Muscle of leg (tissue), 11 donors: Measurements from ENCODE around the gene TAP2. TPM values are rescaled to one million over a fixed set of nuclear protein-coding genes. Genes with fewer than 3 reads are reported as not detected.
"Not testable (repeated sequence)": the region's sequence is repeated elsewhere in the genome, so short reads cannot be mapped to it uniquely, and the experiment has no call there.

ENCODE experiments used
- DNase-seq: peaks from one replicate; pipeline ENCODE4 v3.0.0; 2013
- H3K27ac ChIP-seq: one replicate; pipeline ENCODE4 v1.5.1; 2013; ENCODE audit warnings: mild to moderate bottlenecking, low read length, control low read depth
- H3K27me3 ChIP-seq: one replicate; pipeline ENCODE4 v1.6.1; 2013; ENCODE audit warnings: low read length; ENCODE audit not compliant: control insufficient read depth, insufficient read depth
- H3K36me3 ChIP-seq: one replicate; pipeline ENCODE4 v1.6.1; 2013; ENCODE audit warnings: low read length; ENCODE audit not compliant: control insufficient read depth, insufficient read depth
- H3K4me1 ChIP-seq: one replicate; pipeline ENCODE4 v1.6.1; 2013; ENCODE audit warnings: low read length; ENCODE audit not compliant: control insufficient read depth, insufficient read depth
- H3K4me3 ChIP-seq: one replicate; pipeline ENCODE4 v1.5.1; 2013; ENCODE audit warnings: low read length, control low read depth
- H3K9me3 ChIP-seq: replicated peaks from 2 replicates; pipeline ENCODE4 v1.6.1; 2013; ENCODE audit warnings: low read depth, low read length; ENCODE audit not compliant: control insufficient read depth
- WGBS: methylation state at CpG from one replicate; pipeline ENCODE4 v1.1.5; 2013; ENCODE audit warnings: missing lambda C conversion rate; ENCODE audit not compliant: insufficient coverage; 5-methylcytosine and 5-hydroxymethylcytosine counted together
- polyA plus RNA-seq, 8 donors: library from polyadenylated mRNA; unstranded; fragments of 120-200 nt; gene quantifications; one replicate each; pipeline versions ENCODE4 v1.2.1 to v1.2.3, GENCODE V29; 2013; ENCODE audit warnings: inconsistent platforms in 1 of 8, low replicate concordance in 1 of 8; ENCODE audit not compliant: insufficient read length in 8 of 8, insufficient read depth in 1 of 8
- total RNA-seq: library from RNA; stranded (reverse); fragments of 120-200 nt; gene quantifications from one replicate; pipeline ENCODE4 v1.2.4, GENCODE V29; 2013

TAP2 gene
- total and polyA plus RNA-seq, 9 donors: 4.5 to 8.7 (median 6.7) TPM

GRCh38 chr6:32873947-32874346 is 35.4 kb upstream of the TAP2 start:
- WGBS: no CpG with 5 or more reads among the region's 1 CpG
- not testable (repeated sequence) for H3K36me3 ChIP-seq, H3K27ac ChIP-seq

DNA sequence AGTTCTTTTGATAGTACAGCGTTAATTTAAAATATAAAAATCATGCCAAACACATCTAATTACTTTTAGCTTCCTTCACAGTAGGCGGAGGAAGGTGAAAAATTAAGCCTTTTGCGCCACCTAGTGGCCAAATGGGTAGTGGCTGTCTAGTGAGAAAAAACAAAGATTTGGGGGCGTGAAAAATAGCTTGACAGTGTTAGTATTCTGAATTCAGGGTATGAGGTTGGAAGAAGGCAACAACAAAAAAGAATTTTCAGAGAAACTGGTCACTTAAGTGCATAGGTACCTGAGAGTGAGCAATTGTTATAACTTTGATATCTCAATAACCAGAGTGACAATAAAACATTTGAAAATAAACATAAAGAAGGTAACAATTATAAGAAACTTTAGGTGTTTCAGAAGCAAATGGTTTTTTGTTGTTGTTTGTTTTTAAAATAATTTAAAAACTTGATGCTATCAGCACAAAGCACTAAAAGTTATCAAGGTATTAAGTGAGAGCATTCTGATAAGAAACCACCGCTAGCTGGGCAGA is 29.8 kb upstream of the TAP2 start:
- H3K4me3 ChIP-seq: no peak overlapping the region
- no peaks in the 10 kb centered on the region for H3K4me1 ChIP-seq
- WGBS: 0% methylated on average over 2 of the region's 5 CpGs
- H3K9me3 ChIP-seq: no peaks in the 10 kb centered on the region
- H3K36me3 ChIP-seq: no peaks in the 10 kb centered on the region
- peaks cover 31% of the 10 kb centered on the region for H3K27me3 ChIP-seq
- DNase-seq: peak; percentile 88
- no peak overlapping the region for H3K27ac ChIP-seq

More at GRCh38 chr6:32873947-32874346, 35.4 kb upstream of the TAP2 start:
- H3K4me1 ChIP-seq, H3K4me3 ChIP-seq, H3K9me3 ChIP-seq, DNase-seq: not testable (repeated sequence)
- peaks cover 12% of the 10 kb centered on the region for H3K27me3 ChIP-seq

- WGBS: 33% methylated on average over 1 of the region's 8 CpGs
- Histone ChIP-seq H3K4me1 (no peaks in the 10 kb centered on the region), H3K27ac (no peak overlapping the region)
Observed at GRCh38 chr6:32867554-32868256, 29.2 kb upstream of the TAP2 start.

GRCh38 chr6:32867022-32867477 is 28.5 kb upstream of the TAP2 start:
- no peaks in the 10 kb centered on the region for H3K4me1 ChIP-seq
- no peak overlapping the region for H3K4me3 ChIP-seq
- no peak for DNase-seq
- no CpG with 5 or more reads among the region's 3 CpGs for WGBS
- H3K27ac ChIP-seq: no peak overlapping the region
- no peaks in the 10 kb centered on the region for H3K36me3 ChIP-seq
- H3K9me3 ChIP-seq: no peaks in the 10 kb centered on the region
- H3K27me3 ChIP-seq: peaks cover 31% of the 10 kb centered on the region

More at GRCh38 chr6:32867554-32868256, 29.2 kb upstream of the TAP2 start:
- H3K36me3 ChIP-seq: no peaks in the 10 kb centered on the region
- H3K9me3 ChIP-seq: no peaks in the 10 kb centered on the region
- H3K27me3 ChIP-seq: peaks cover 31% of the 10 kb centered on the region
- H3K4me3 ChIP-seq: no peak overlapping the region
- no peak for DNase-seq

- Histone ChIP-seq H3K4me3 (no peak overlapping the region), H3K36me3 (no peaks in the 10 kb centered on the region), H3K4me1 (no peaks in the 10 kb centered on the region), H3K9me3 (no peaks in the 10 kb centered on the region), H3K27me3 (peaks cover 35% of the 10 kb centered on the region), H3K27ac (no peak overlapping the region)
- no peak for DNase-seq
- 64% methylated on average over 7 of the region's 10 CpGs for WGBS
Observed at GRCh38 chr6:32865724-32866443, 27.3 kb upstream of the TAP2 start.

DNA sequence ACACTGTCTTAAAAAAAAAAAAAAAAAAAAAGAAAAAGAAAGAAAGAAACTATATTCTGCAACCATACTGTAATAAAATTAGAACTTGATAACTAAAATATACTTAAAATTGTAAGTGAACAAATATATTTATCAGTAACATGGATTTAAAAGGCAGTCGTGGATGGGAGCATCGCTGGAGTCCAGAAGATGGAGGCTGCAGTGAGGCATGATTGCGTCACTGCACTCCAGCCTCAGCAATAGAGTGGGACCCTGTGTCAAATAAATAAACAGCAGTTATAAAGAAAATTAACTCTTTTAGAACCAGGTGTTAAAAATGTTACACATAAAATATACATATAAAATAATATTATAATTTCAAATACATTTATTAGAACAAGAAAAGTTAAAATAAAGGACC is 24.2 kb upstream of the TAP2 start:
- Histone ChIP-seq H3K27ac (no peak overlapping the region), H3K27me3 (peaks cover 41% of the 10 kb centered on the region), H3K9me3 (no peaks in the 10 kb centered on the region), H3K36me3 (peaks cover 18% of the 10 kb centered on the region), H3K4me3 (no peak overlapping the region), H3K4me1 (no peaks in the 10 kb centered on the region)
- WGBS: no CpG with 5 or more reads among the region's 3 CpGs
- DNase-seq: no peak

DNA sequence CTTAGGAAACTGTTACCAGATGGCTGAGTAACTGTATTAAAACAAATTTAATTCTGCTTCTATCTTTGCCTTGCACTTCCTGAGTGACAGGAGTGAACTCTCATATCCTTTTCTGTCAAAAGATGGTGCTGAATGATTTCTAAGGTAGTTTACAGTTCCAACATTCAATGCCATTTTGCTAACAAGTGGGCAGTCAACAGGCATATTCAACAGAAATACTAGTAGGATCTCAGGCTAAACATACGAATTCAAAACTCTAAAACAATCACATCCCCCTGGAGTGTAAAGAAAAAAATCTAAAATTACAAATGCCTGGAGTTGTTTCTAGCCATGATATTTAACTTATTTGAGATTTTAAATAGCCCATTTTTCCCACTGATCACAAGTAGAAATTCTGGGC is 22.1 kb upstream of the TAP2 start:
- DNase-seq: no peak
- peaks cover 22% of the 10 kb centered on the region for H3K36me3 ChIP-seq
- no peaks in the 10 kb centered on the region for H3K9me3 ChIP-seq
- H3K27ac ChIP-seq: no peak overlapping the region
- H3K27me3 ChIP-seq: peaks cover 37% of the 10 kb centered on the region
- no peaks in the 10 kb centered on the region for H3K4me1 ChIP-seq
- no peak overlapping the region for H3K4me3 ChIP-seq
- WGBS: no CpG with 5 or more reads among the region's 1 CpG

DNA sequence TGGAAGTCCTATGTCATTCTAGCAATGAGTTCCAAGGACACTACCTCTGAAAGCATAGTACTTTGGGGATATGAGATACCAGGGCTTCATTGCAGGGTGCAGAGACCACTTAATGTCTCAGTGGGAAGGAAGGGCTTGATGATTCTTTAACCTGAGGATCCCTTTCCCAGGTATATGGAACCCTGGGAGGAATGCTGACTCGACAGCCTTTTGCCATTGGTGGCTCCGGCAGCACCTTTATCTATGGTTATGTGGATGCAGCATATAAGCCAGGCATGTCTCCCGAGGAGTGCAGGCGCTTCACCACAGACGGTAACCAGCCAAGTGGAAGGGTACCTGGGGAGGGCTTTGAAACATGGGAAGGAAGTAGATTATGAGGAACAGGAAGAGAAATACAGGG is 19.7 kb upstream of the TAP2 start:
- 84% methylated on average over 5 of the region's 5 CpGs for WGBS

DNA sequence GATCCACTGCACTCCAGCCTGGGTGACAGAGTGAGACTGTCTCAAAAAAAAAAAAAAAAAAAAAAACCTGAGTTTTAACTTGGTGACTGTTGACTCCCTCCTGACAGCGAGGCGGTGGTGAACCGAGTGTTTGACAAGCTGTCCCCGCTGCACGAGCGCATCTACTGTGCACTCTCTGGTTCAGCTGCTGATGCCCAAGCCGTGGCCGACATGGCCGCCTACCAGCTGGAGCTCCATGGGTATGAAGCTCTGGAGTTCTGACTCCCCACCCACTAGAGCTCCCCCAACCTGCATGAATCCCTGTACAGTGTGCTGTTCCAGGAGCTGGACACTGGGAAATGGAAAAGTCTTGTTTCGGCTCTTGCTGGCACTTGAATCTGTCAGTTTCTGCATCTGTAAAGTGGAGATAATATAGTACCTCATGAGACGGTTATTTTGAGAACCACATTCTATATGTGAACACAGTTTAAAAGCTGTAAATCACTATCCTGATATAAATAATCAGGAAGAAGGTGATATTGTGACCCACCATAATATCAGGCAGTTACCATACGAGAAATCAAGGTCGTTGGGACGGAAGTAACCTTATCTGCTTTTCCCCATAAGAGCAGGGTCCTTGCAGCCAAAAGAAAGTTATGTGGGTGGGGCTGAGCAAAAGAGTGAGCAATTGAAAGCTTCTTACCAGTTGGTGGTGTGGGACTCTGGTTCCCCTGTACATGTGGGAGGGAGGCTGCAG is 18.8 kb upstream of the TAP2 start:
- Histone ChIP-seq H3K27ac (no peak overlapping the region), H3K9me3 (no peaks in the 10 kb centered on the region), H3K4me3 (no peak overlapping the region), H3K27me3 (peaks cover 40% of the 10 kb centered on the region), H3K4me1 (peaks cover 17% of the 10 kb centered on the region), H3K36me3 (peaks cover 22% of the 10 kb centered on the region)
- no peak for DNase-seq
- WGBS: 83% methylated on average over 9 of the region's 14 CpGs

More for the DNA sequence above, 19.7 kb upstream of the TAP2 start:
- H3K9me3 ChIP-seq: no peaks in the 10 kb centered on the region
- peaks cover 9% of the 10 kb centered on the region for H3K4me1 ChIP-seq
- H3K36me3 ChIP-seq: peaks cover 22% of the 10 kb centered on the region
- peaks cover 39% of the 10 kb centered on the region for H3K27me3 ChIP-seq
- H3K27ac ChIP-seq: no peak overlapping the region
- DNase-seq: no peak
- no peak overlapping the region for H3K4me3 ChIP-seq
